IMR-90 (cell line): ENCODE results near the gene TMLHE. TPM values are rescaled to one million over a fixed set of nuclear protein-coding genes. Genes with fewer than 3 reads are reported as not detected.
"Not testable (repeated sequence)": the region's sequence is repeated elsewhere in the genome, so short reads cannot be mapped to it uniquely, and the experiment has no call there.

Experiments
- ATAC-seq: fragments of 200-7000 bp; cut with Tn5 transposase; 2 replicates; pipeline ENCODE4 v1.9.1; 2020; ENCODE audit warnings: low read depth, mild to moderate bottlenecking, moderate library complexity
- BruUV-seq: library from RNA; stranded (reverse); fragments of 400-500 nt; replicated peaks from 2 replicates; lab custom pipeline; 2021; lab: Mats Ljungman, UMichigan
- CTCF ChIA-PET: fragments of 300-600 bp; formaldehyde crosslinking; extraction: SDS; loops from one replicate; lab custom pipeline; 2021; ENCODE audit warnings: antibody characterized with exemption; lab: Yijun Ruan, JAX
- POLR2A ChIA-PET: fragments of 300-600 bp; sonication (Branson Sonifier 250); formaldehyde crosslinking; loops from one replicate; lab custom pipeline; 2022; ENCODE audit warnings: antibody characterized with exemption; ENCODE audit not compliant: unreplicated experiment; lab: Charles Lee
- DNase-seq: peaks from one replicate; pipeline ENCODE4 v3.0.0; 2013
- H2AFZ ChIP-seq: replicated peaks from 2 replicates; pipeline ENCODE3; 2013; ENCODE audit warnings: low read length, mild to moderate bottlenecking; ENCODE audit not compliant: poor library complexity
- H2AK5ac ChIP-seq: 2 replicates; pipeline ENCODE4 v1.6.1; 2013; ENCODE audit warnings: low read depth, low read length, inconsistent platforms
- H2AK9ac ChIP-seq: replicated peaks from 2 replicates; pipeline ENCODE3; 2013; ENCODE audit warnings: mild to moderate bottlenecking, low read depth, low read length, moderate library complexity; ENCODE audit not compliant: poor library complexity
- H2BK120ac ChIP-seq: 2 replicates; pipeline ENCODE4 v1.6.1; 2013; ENCODE audit warnings: low read depth, low read length, inconsistent platforms
- H2BK15ac ChIP-seq: 3 replicates; pipeline ENCODE4 v1.6.1; 2013; ENCODE audit warnings: low read depth, low read length, inconsistent platforms
- H2BK20ac ChIP-seq: 2 replicates; pipeline ENCODE4 v1.6.1; 2013; ENCODE audit warnings: low read depth, mild to moderate bottlenecking, inconsistent platforms, low read length, moderate library complexity
- H2BK5ac ChIP-seq: 2 replicates; pipeline ENCODE4 v1.6.1; 2013; ENCODE audit warnings: mild to moderate bottlenecking, low read depth, low read length, inconsistent platforms; ENCODE audit not compliant: poor library complexity, severe bottlenecking
- H3K14ac ChIP-seq: replicated peaks from 2 replicates; pipeline ENCODE4 v1.6.1; 2013; ENCODE audit warnings: low read depth, low read length, inconsistent platforms
- H3K18ac ChIP-seq: 2 replicates; pipeline ENCODE4 v1.6.1; 2013; ENCODE audit warnings: low read depth, low read length, control low read depth
- H3K23ac ChIP-seq: 2 replicates; pipeline ENCODE4 v1.6.1; 2013; ENCODE audit warnings: low read depth, low read length, inconsistent platforms
- H3K27ac ChIP-seq: 2 replicates; pipeline ENCODE4 v1.5.1; 2013; ENCODE audit warnings: mild to moderate bottlenecking, control low read depth, low read length; ENCODE audit not compliant: insufficient read depth
- H3K27me3 ChIP-seq: 2 replicates; pipeline ENCODE4 v1.6.1; 2013; ENCODE audit warnings: low read length; ENCODE audit not compliant: control insufficient read depth, insufficient read depth
- H3K36me3 ChIP-seq: 2 replicates; pipeline ENCODE4 v1.6.1; 2013; ENCODE audit warnings: low read length, mixed read lengths; ENCODE audit not compliant: control insufficient read depth, insufficient read depth
- H3K4ac ChIP-seq: 2 replicates; pipeline ENCODE4 v1.6.1; 2013; ENCODE audit warnings: low read depth, low read length, inconsistent platforms
- H3K4me1 ChIP-seq: 2 replicates; pipeline ENCODE4 v1.6.1; 2013; ENCODE audit warnings: low read length, mixed read lengths; ENCODE audit not compliant: control insufficient read depth, insufficient read depth
- H3K4me2 ChIP-seq: 2 replicates; pipeline ENCODE4 v1.6.1; 2013; ENCODE audit warnings: low read depth, mild to moderate bottlenecking, control low read depth, low read length, moderate library complexity
- H3K4me3 ChIP-seq: 2 replicates; pipeline ENCODE4 v1.5.1; 2013; ENCODE audit warnings: low read depth, mild to moderate bottlenecking, control low read depth, low read length, moderate library complexity; ENCODE audit not compliant: insufficient read depth
- H3K56ac ChIP-seq: 2 replicates; pipeline ENCODE4 v1.6.1; 2013; ENCODE audit warnings: low read length, inconsistent platforms; ENCODE audit not compliant: insufficient read depth; ENCODE audit errors: extremely low read depth
- H3K79me1 ChIP-seq, 2 experiments: 2 replicates each; pipeline ENCODE4 v1.6.1; 2013; ENCODE audit warnings: low read length in 2 of 2, inconsistent platforms in 1 of 2, low read depth in 1 of 2
- H3K9ac ChIP-seq: 2 replicates; pipeline ENCODE4 v1.6.1; 2013; ENCODE audit warnings: low read depth, low read length, control low read depth
- H3K9me1 ChIP-seq: 2 replicates; pipeline ENCODE4 v1.6.1; 2013; ENCODE audit warnings: low read length, inconsistent platforms; ENCODE audit not compliant: insufficient read depth
- H3K9me3 ChIP-seq: 2 replicates; pipeline ENCODE4 v1.6.1; 2013; ENCODE audit warnings: low read length; ENCODE audit not compliant: control insufficient read depth, insufficient read depth
- H4K20me1 ChIP-seq: 2 replicates; pipeline ENCODE4 v1.6.1; 2013; ENCODE audit warnings: low read length, inconsistent platforms; ENCODE audit not compliant: insufficient read depth
- H4K5ac ChIP-seq: 2 replicates; pipeline ENCODE4 v1.6.1; 2013; ENCODE audit warnings: mild to moderate bottlenecking, low read depth, low read length, control low read depth
- H4K8ac ChIP-seq, 2 experiments: 2 replicates each; pipeline ENCODE4 v1.6.1; 2013; ENCODE audit warnings: low read depth in 2 of 2, low read length in 2 of 2, control low read depth in 1 of 2, inconsistent platforms in 1 of 2
- H4K91ac ChIP-seq: 2 replicates; pipeline ENCODE4 v1.6.1; 2013; ENCODE audit warnings: low read depth, low read length, inconsistent platforms; ENCODE audit not compliant: insufficient read depth
- WGBS, 2 experiments: methylation state at CpG; one replicate each; pipeline versions ENCODE4 v1.1.5 to v1.1.7; 2013; ENCODE audit warnings: missing lambda C conversion rate in 2 of 2; ENCODE audit not compliant: insufficient read length in 1 of 2; ENCODE audit errors: extremely low coverage in 2 of 2; 5-methylcytosine and 5-hydroxymethylcytosine counted together
- dilution Hi-C: fragments of 300-500 bp; cut with HindIII; formaldehyde crosslinking; loops from one replicate; pipeline ENCODE4 v1.14.3; 2018; ENCODE audit warnings: low sequenced_read_pairs; ENCODE audit not compliant: unreplicated experiment
- in situ Hi-C: fragments of 300-500 bp; cut with MboI; formaldehyde crosslinking; loops from 3 replicates; pipeline ENCODE4 v1.14.3; 2019; ENCODE audit warnings: low sequenced_read_pairs, inconsistent platforms, mixed read lengths
- intact Hi-C: fragments of 100-400 bp; cut with micrococcal nuclease; formaldehyde crosslinking; loops from 2 replicates; pipeline ENCODE4 v1.10.0; 2022
- polyA plus RNA-seq, 3 experiments: library from polyadenylated mRNA; depleted of rRNA; stranded (reverse); fragments of >200 nt; gene quantifications; 2 replicates each; pipeline ENCODE4 v1.2.3, GENCODE V29; 2012; ENCODE audit warnings: low replicate concordance in 1 of 3
- total RNA-seq: library from RNA; depleted of rRNA; stranded (reverse); fragments of >200 nt; gene quantifications from 2 replicates; pipeline ENCODE4 v1.2.3, GENCODE V29; 2012

The TMLHE gene
- total and polyA plus RNA-seq, 2 of the 4 experiments (the other 2 are of a cell fraction), result 10.9 to 20.4 TPM

DNA sequence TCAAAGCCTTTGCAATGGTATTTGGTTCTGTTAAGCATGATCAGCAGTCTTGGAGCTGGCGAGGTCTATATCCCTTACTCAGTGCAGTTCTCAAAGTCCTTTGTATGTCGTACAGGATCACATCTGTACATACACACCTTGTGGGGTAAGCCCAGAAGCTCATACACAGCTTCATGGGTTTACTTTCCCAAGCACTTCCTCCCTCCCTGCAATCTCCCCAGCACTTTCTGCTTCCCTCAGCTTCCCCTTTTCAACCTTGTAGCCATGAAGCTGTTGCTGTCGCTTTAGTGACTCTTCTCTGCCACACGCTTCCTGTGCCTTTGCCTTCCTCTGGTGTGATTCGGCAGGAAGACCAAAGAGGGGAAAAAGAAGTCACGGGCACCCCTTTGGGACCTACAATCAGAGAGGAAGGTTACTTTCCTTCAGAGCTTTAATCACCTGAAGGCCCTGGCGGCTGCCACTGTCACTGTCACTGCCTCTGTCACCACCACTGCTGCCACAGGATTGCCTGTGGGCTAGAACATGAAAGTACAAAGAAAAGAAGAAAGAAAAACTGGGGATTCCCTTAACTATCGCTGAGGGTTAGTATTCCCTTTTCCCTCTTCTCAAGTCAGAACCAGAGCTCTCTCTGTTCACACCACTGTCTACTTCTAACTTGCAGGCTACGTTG, 146.3 kb downstream of the TMLHE start:
- CTCF ChIA-PET, H3K4me3 ChIP-seq, H2AK5ac ChIP-seq, H3K23ac ChIP-seq, H4K91ac ChIP-seq, H2BK15ac ChIP-seq, H3K4me2 ChIP-seq, H4K8ac ChIP-seq, ATAC-seq, H4K5ac ChIP-seq, H2AFZ ChIP-seq, H4K20me1 ChIP-seq, BruUV-seq, in situ Hi-C loops, H3K27me3 ChIP-seq, H3K27ac ChIP-seq, H3K4ac ChIP-seq, H3K9me3 ChIP-seq, H2BK120ac ChIP-seq, H3K4me1 ChIP-seq, H2BK5ac ChIP-seq, H2BK20ac ChIP-seq, H3K36me3 ChIP-seq, DNase-seq, H3K79me1 ChIP-seq, POLR2A ChIA-PET, H3K14ac ChIP-seq, dilution Hi-C loops, intact Hi-C loops, H3K56ac ChIP-seq, H3K9me1 ChIP-seq, H2AK9ac ChIP-seq, H3K9ac ChIP-seq, H3K18ac ChIP-seq: not testable (repeated sequence)
- no CpG with 5 or more reads among the region's 9 CpGs for WGBS, 2 experiments

DNA sequence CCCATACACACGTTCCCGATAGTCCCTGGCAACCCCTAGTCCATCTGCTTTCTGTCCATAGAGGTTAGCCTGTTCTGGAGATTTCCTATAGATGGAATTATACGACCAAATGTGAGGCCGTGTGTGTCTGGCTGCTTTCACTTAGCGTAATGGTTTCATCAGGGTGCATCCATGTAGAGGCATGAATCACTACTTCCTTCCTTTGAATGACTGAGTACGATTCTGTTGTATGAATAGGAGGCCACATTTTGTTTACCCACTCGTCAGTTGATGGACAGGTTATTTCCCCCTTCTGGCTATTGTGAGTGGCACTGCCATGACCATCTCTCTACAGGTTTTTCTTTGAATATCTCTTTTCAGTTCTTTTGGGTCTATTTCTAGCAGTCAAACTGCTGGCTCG, 152.3 kb downstream of the TMLHE start:
- WGBS, 2 experiments, result no CpG with 5 or more reads among the region's 8 CpGs
- H2BK15ac ChIP-seq, H3K27me3 ChIP-seq, dilution Hi-C loops, H3K4me2 ChIP-seq, H2BK120ac ChIP-seq, H3K9ac ChIP-seq, H3K18ac ChIP-seq, BruUV-seq, H3K4ac ChIP-seq, H3K27ac ChIP-seq, H3K4me3 ChIP-seq, H3K9me1 ChIP-seq, H4K20me1 ChIP-seq, in situ Hi-C loops, H3K36me3 ChIP-seq, H3K56ac ChIP-seq, H2BK20ac ChIP-seq, H2BK5ac ChIP-seq, H4K5ac ChIP-seq, H2AK5ac ChIP-seq, H2AK9ac ChIP-seq, DNase-seq, H4K8ac ChIP-seq, H3K4me1 ChIP-seq, ATAC-seq, CTCF ChIA-PET, intact Hi-C loops, H3K14ac ChIP-seq, H2AFZ ChIP-seq, H3K23ac ChIP-seq, H3K79me1 ChIP-seq, H4K91ac ChIP-seq, POLR2A ChIA-PET, H3K9me3 ChIP-seq: not testable (repeated sequence)
